Urinary bladder (tissue), 4 donors: ENCODE data around the gene OBSL1. TPM values are rescaled to one million over a fixed set of nuclear protein-coding genes. Genes with fewer than 3 reads are reported as not detected.

Source experiments
- DNase-seq: peaks from one replicate; pipeline ENCODE4 v3.0.0-alpha.2; 2015; ENCODE audit errors: extremely low spot score
- H3K27ac ChIP-seq: one replicate; pipeline ENCODE4 v1.5.1; 2013; ENCODE audit warnings: low read depth, mild to moderate bottlenecking, moderate library complexity
- H3K36me3 ChIP-seq: one replicate; pipeline ENCODE4 v1.6.1; 2013; ENCODE audit warnings: mild to moderate bottlenecking, moderate library complexity; ENCODE audit not compliant: insufficient read depth
- H3K4me1 ChIP-seq: one replicate; pipeline ENCODE4 v1.6.1; 2013; ENCODE audit warnings: mild to moderate bottlenecking, moderate library complexity; ENCODE audit not compliant: insufficient read depth
- H3K4me3 ChIP-seq: one replicate; pipeline ENCODE4 v1.5.1; 2013; ENCODE audit warnings: low read depth, low read length
- WGBS: extraction: QIAGEN DNeasy Blood & Tissue Kit; methylation state at CpG from one replicate; pipeline ENCODE4 v1.1.7; 2013; 5-methylcytosine and 5-hydroxymethylcytosine counted together
- polyA plus RNA-seq: library from polyadenylated mRNA; stranded (reverse); fragments of 200-250 nt; gene quantifications from one replicate; pipeline ENCODE4 v1.2.3, GENCODE V29; 2013
- total RNA-seq: library from RNA; depleted of rRNA; stranded (reverse); fragments of >200 nt; gene quantifications from one replicate; pipeline ENCODE4 v1.2.3, GENCODE V29; 2014
- donor health status: healthy with polysubstance abuse.
- donor health status: healthy.

The OBSL1 gene
- total and polyA plus RNA-seq, 2 donors: 43.5 to 67.9 TPM

- no peak overlapping the region for H3K27ac ChIP-seq
- no peak for DNase-seq
- 88% methylated on average over 8 of the region's 8 CpGs for WGBS
- H3K36me3 ChIP-seq: no peaks in the 10 kb centered on the region
- no peak overlapping the region for H3K4me3 ChIP-seq
- H3K4me1 ChIP-seq: no peaks in the 10 kb centered on the region
These were observed 39.0 kb downstream of the OBSL1 start for GRCh38 chr2:219532378-219532649.

- no peaks in the 10 kb centered on the region for H3K4me1 ChIP-seq
- WGBS: 82% methylated on average over 20 of the region's 20 CpGs
- no peak overlapping the region for H3K27ac ChIP-seq
- no peak for DNase-seq
- no peaks in the 10 kb centered on the region for H3K36me3 ChIP-seq
- H3K4me3 ChIP-seq: no peak overlapping the region
These were observed 39.5 kb downstream of the OBSL1 start for GRCh38 chr2:219531639-219532377.

- DNase-seq: no peak
- Histone ChIP-seq H3K36me3 (no peaks in the 10 kb centered on the region), H3K27ac (no peak overlapping the region), H3K4me1 (no peaks in the 10 kb centered on the region), H3K4me3 (no peak overlapping the region)
- 15% methylated on average over 21 of the region's 21 CpGs for WGBS
These were observed 41.0 kb downstream of the OBSL1 start for GRCh38 chr2:219530048-219530963.

- WGBS: 73% methylated on average over 5 of the region's 5 CpGs
- no peaks in the 10 kb centered on the region for H3K36me3 ChIP-seq
- H3K4me1 ChIP-seq: no peaks in the 10 kb centered on the region
- no peak for DNase-seq
- no peak overlapping the region for H3K27ac ChIP-seq
- H3K4me3 ChIP-seq: no peak overlapping the region
These were observed 43.9 kb downstream of the OBSL1 start for GRCh38 chr2:219527472-219527871.

GRCh38 chr2:219527076-219527394 lies 44.3 kb downstream of the OBSL1 start:
- DNase-seq: no peak

GRCh38 chr2:219526320-219527075 lies 44.8 kb downstream of the OBSL1 start:
- H3K4me3 ChIP-seq: no peak overlapping the region
- no peak for DNase-seq
- H3K36me3 ChIP-seq: no peaks in the 10 kb centered on the region
- 57% methylated on average over 11 of the region's 11 CpGs for WGBS
- H3K4me1 ChIP-seq: no peaks in the 10 kb centered on the region
- H3K27ac ChIP-seq: no peak overlapping the region

More at GRCh38 chr2:219527076-219527394, 44.3 kb downstream of the OBSL1 start:
- WGBS: 57% methylated on average over 6 of the region's 6 CpGs
- Histone ChIP-seq H3K27ac (no peak overlapping the region), H3K4me1 (no peaks in the 10 kb centered on the region), H3K36me3 (no peaks in the 10 kb centered on the region), H3K4me3 (no peak overlapping the region)

- no peak overlapping the region for H3K27ac ChIP-seq
- whole genome bisulfite sequencing: 42% methylated on average over 9 of the region's 9 CpGs
These were observed 45.7 kb downstream of the OBSL1 start for GRCh38 chr2:219525533-219526232.

GRCh38 chr2:219524817-219525216 lies 46.5 kb downstream of the OBSL1 start:
- H3K27ac ChIP-seq: no peak overlapping the region
- H3K4me3 ChIP-seq: no peak overlapping the region
- WGBS: 95% methylated on average over 2 of the region's 2 CpGs
- H3K36me3 ChIP-seq: no peaks in the 10 kb centered on the region
- no peak for DNase-seq
- no peaks in the 10 kb centered on the region for H3K4me1 ChIP-seq

More at GRCh38 chr2:219525533-219526232, 45.7 kb downstream of the OBSL1 start:
- no peaks in the 10 kb centered on the region for H3K36me3 ChIP-seq
- DNase-seq: no peak
- no peaks in the 10 kb centered on the region for H3K4me1 ChIP-seq
- no peak overlapping the region for H3K4me3 ChIP-seq

- Histone ChIP-seq H3K36me3 (no peaks in the 10 kb centered on the region), H3K4me1 (no peaks in the 10 kb centered on the region), H3K4me3 (peak overlapping the region; percentile 15), H3K27ac (no peak overlapping the region)
- DNase-seq: no peak
- WGBS: 31% methylated on average over 24 of the region's 24 CpGs
These were observed 48.2 kb downstream of the OBSL1 start for GRCh38 chr2:219523031-219523671.

GRCh38 chr2:219522111-219523030 lies 49.0 kb downstream of the OBSL1 start:
- WGBS: 2% methylated on average over 70 of the region's 70 CpGs
- no peak overlapping the region for H3K27ac ChIP-seq
- H3K36me3 ChIP-seq: no peaks in the 10 kb centered on the region
- no peak for DNase-seq
- H3K4me3 ChIP-seq: peak overlapping the region; percentile 15
- H3K4me1 ChIP-seq: no peaks in the 10 kb centered on the region

GRCh38 chr2:219521066-219521880 lies 50.1 kb downstream of the OBSL1 start:
- no peaks in the 10 kb centered on the region for H3K4me1 ChIP-seq
- H3K36me3 ChIP-seq: no peaks in the 10 kb centered on the region
- no peak for DNase-seq
- H3K4me3 ChIP-seq: no peak overlapping the region
- no peak overlapping the region for H3K27ac ChIP-seq
- 24% methylated on average over 14 of the region's 14 CpGs for WGBS
